ENCODE data around the gene PRKG1. TPM values are rescaled to one million over a fixed set of nuclear protein-coding genes. Genes with fewer than 3 reads are reported as not detected.

The PRKG1 gene
- total RNA-seq, 1 experiment from 2014 or later = 0.09 TPM

DNA sequence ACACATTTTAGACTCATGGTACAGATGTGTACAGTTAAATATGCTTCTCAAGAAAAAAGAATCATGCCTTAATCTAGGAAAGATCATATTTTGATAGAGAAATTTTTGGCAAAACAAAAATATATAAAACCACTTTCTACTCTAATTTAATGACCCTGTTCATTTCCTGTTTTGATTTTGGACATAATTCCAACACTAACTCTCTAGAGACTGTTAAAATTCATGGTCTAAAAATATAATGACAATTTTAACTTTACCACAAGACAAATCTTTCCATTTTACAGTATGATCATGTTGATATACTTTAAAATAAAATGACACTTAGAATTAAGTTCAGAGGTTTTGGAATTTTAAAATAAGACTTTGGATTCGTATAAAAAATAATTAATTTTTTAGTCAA lies 45.2 kb downstream of the PRKG1 start:
- ChIA-PET POLR2A (no interaction called here), CTCF (no interaction called here)
- TF ChIP-seq, protein P1, sequence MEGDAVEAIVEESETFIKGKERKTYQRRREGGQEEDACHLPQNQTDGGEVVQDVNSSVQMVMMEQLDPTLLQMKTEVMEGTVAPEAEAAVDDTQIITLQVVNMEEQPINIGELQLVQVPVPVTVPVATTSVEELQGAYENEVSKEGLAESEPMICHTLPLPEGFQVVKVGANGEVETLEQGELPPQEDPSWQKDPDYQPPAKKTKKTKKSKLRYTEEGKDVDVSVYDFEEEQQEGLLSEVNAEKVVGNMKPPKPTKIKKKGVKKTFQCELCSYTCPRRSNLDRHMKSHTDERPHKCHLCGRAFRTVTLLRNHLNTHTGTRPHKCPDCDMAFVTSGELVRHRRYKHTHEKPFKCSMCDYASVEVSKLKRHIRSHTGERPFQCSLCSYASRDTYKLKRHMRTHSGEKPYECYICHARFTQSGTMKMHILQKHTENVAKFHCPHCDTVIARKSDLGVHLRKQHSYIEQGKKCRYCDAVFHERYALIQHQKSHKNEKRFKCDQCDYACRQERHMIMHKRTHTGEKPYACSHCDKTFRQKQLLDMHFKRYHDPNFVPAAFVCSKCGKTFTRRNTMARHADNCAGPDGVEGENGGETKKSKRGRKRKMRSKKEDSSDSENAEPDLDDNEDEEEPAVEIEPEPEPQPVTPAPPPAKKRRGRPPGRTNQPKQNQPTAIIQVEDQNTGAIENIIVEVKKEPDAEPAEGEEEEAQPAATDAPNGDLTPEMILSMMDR (IDR thresholded peaks at IDR 0.05; ENCODE audit: insufficient read depth in 1 of 2, low read depth in 1 of 2, low read length in 1 of 2, severe bottlenecking in 1 of 2, unreplicated experiment in 1 of 2) = no peak
- BruUV-seq (replicated peaks) = no TSS peak
- H3K27me3 Mint-ChIP-seq (ENCODE audit: insufficient read depth, unreplicated experiment) = peaks cover 13% of the 10 kb centered on the region
- Histone ChIP-seq H3K27me3 (replicated peaks; ENCODE audit: control insufficient read depth, insufficient read depth, low read length) (no peaks in the 10 kb centered on the region), H3K36me3 (ENCODE audit: control insufficient read depth, insufficient read depth, low read length) (no peaks in the 10 kb centered on the region), H3K4me1 (no peaks in the 10 kb centered on the region), H3K9me3 (no peaks in the 10 kb centered on the region), H3K4me3 (ENCODE audit: low read depth, low read length) (no peak overlapping the region)
- no peak overlapping the region for H3K27ac Mint-ChIP-seq (ENCODE audit: unreplicated experiment)
- no peak for DNase-seq
- intact Hi-C loops (cut with micrococcal nuclease; ENCODE audit: unreplicated experiment) = no loop called here
- H3K4me3 Mint-ChIP-seq (ENCODE audit: unreplicated experiment) = no peak overlapping the region
- no peaks in the 10 kb centered on the region for H3K36me3 Mint-ChIP-seq (ENCODE audit: insufficient read depth, unreplicated experiment)
- H3K4me1 Mint-ChIP-seq (ENCODE audit: low read depth, unreplicated experiment) = no peaks in the 10 kb centered on the region
- no peaks in the 10 kb centered on the region for H3K9me3 Mint-ChIP-seq (ENCODE audit: unreplicated experiment)

DNA sequence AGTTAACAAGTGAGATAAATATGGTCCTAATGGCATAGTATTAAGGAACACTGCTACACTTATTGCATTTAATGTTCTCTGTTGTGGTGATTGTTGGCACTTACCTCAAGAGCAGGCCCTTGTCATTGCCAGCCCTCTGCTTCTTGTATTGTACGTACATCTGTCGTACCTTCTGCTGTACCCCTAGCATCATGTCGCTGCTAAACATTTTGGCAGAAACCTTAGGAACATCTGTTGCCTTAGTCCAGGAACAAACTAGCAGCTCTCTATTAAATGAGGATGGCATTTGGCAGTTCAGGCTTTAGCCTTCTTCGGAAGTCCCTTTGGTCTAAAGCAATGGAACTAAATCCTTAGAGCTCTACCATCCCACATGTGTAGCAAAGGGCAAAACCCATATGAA lies 47.6 kb downstream of the PRKG1 start:
- no TSS peak for BruUV-seq (replicated peaks)
- no peak overlapping the region for H3K27ac Mint-ChIP-seq (ENCODE audit: unreplicated experiment)
- no peak overlapping the region for H3K4me3 Mint-ChIP-seq (ENCODE audit: unreplicated experiment)
- ChIA-PET POLR2A (no interaction called here), CTCF (no interaction called here)
- intact Hi-C loops (cut with micrococcal nuclease; ENCODE audit: unreplicated experiment) = no loop called here
- no peaks in the 10 kb centered on the region for H3K36me3 ChIP-seq (ENCODE audit: control insufficient read depth, insufficient read depth, low read length)
- no peaks in the 10 kb centered on the region for H3K4me1 Mint-ChIP-seq (ENCODE audit: low read depth, unreplicated experiment)
- H3K4me3 ChIP-seq (ENCODE audit: low read depth, low read length) = no peak overlapping the region
- peaks cover 2% of the 10 kb centered on the region for H3K27me3 Mint-ChIP-seq (ENCODE audit: insufficient read depth, unreplicated experiment)
- H3K9me3 ChIP-seq = peaks cover 4% of the 10 kb centered on the region
- TF ChIP-seq, protein P1 (IDR thresholded peaks at IDR 0.05; ENCODE audit: insufficient read depth in 1 of 2, low read depth in 1 of 2, low read length in 1 of 2, severe bottlenecking in 1 of 2, unreplicated experiment in 1 of 2) = no peak
- H3K36me3 Mint-ChIP-seq (ENCODE audit: insufficient read depth, unreplicated experiment) = no peaks in the 10 kb centered on the region
- no peak for DNase-seq
- no peaks in the 10 kb centered on the region for H3K4me1 ChIP-seq
- H3K27me3 ChIP-seq (replicated peaks; ENCODE audit: control insufficient read depth, insufficient read depth, low read length) = no peaks in the 10 kb centered on the region
- no peaks in the 10 kb centered on the region for H3K9me3 Mint-ChIP-seq (ENCODE audit: unreplicated experiment)

DNA sequence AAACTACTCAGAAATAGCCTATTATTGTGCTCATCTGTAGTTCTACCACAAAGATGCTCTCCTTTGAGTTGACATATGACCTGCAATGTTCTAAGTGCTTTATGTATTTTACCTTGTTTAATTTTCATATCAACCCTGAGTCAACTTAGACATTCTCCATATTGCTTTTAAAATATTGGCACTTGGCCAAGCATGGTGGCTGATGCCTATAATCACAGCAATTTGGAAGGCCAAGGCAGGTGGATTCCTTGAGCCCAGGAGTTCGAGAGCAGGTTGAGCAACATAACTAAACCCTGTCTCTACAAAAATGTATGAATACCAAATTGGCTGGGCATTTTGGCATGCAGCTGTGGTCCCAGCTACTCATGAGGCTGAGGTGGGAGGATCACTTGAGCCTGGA lies 50.6 kb downstream of the PRKG1 start:
- TF ChIP-seq, protein P1 (IDR thresholded peaks at IDR 0.05; ENCODE audit: insufficient read depth in 1 of 2, low read depth in 1 of 2, low read length in 1 of 2, severe bottlenecking in 1 of 2, unreplicated experiment in 1 of 2) = no peak
- H3K4me3 Mint-ChIP-seq (ENCODE audit: unreplicated experiment) = no peak overlapping the region
- H3K4me1 Mint-ChIP-seq (ENCODE audit: low read depth, unreplicated experiment) = no peaks in the 10 kb centered on the region
- Histone ChIP-seq H3K9me3 (peaks cover 4% of the 10 kb centered on the region), H3K36me3 (ENCODE audit: control insufficient read depth, insufficient read depth, low read length) (no peaks in the 10 kb centered on the region), H3K4me1 (no peaks in the 10 kb centered on the region), H3K4me3 (ENCODE audit: low read depth, low read length) (no peak overlapping the region), H3K27me3 (replicated peaks; ENCODE audit: control insufficient read depth, insufficient read depth, low read length) (no peaks in the 10 kb centered on the region)
- H3K27me3 Mint-ChIP-seq (ENCODE audit: insufficient read depth, unreplicated experiment) = no peaks in the 10 kb centered on the region
- ChIA-PET CTCF (no interaction called here), POLR2A (no interaction called here)
- no TSS peak for BruUV-seq (replicated peaks)
- intact Hi-C loops (cut with micrococcal nuclease; ENCODE audit: unreplicated experiment) = no loop called here
- H3K27ac Mint-ChIP-seq (ENCODE audit: unreplicated experiment) = no peak overlapping the region
- H3K36me3 Mint-ChIP-seq (ENCODE audit: insufficient read depth, unreplicated experiment) = no peaks in the 10 kb centered on the region
- H3K9me3 Mint-ChIP-seq (ENCODE audit: unreplicated experiment) = no peaks in the 10 kb centered on the region
- DNase-seq = no peak

Measured in Caco-2 (cell line).